HG03432 (cell line): ENCODE measurements around the gene DOK1.
"Not testable (repeated sequence)": the region's sequence is repeated elsewhere in the genome, so short reads cannot be mapped to it uniquely, and the experiment has no call there.

Experiments
- ATAC-seq: cut with Tn5 transposase; IDR thresholded peaks from one replicate; pipeline ENCODE4 v1.9.1; 2021; ENCODE audit warnings: mild to moderate bottlenecking, moderate library complexity; ENCODE audit not compliant: unreplicated experiment

The DOK1 gene

DNA sequence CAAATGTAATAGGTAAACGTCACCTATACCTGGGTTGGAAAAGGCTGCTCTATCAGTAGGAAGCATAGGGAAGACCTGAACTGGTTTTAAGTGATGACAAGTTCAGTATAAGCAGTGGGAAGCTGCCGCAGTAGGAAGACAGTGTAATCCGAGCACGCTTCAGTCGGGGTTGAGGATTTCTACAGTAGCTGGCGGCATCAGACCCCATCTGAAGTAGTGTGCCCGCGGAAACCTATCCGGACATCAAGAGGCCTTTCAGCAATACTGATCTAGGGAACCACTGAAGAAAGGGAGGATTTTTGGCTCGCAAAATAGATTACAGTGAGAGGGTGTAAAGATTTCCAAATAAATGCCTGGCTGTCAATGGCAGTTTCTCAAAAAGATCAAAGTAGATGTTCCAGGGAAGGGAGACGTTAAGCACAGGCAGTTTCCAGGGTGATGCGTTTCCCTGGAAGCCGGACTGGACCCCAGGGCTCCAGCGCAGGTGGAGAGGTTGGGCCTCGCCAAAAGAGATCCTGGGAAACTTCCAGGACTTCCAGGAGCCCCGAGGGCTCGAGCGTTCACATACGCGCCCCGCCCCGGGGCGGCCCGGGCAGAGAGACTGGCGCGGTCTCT lies 6.1 kb upstream of the DOK1 start:
- no peak for ATAC-seq

- peak; percentile 34 for ATAC-seq
These were observed 5.4 kb upstream of the DOK1 start for GRCh38 chr2:74548900-74549826.

DNA sequence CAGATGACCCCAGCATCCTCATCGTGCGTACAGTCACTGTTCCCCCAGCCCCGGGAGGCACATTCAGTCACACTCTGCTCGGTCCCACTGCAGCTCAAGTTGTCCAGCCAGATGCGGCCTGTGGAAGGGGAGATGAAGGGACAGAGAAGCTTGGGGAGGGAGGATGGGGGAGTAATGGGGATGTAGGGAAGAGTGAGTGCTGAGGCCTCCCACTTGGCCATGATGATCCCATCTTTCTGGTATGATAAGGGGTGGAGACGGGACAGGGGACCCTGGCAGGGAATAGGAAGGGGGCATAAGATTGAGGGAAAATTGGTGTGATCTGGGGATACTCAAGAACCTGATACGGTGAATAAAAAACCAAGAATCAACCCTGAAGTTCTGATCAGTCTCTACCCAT lies 4.3 kb upstream of the DOK1 start:
- ATAC-seq: no peak

DNA sequence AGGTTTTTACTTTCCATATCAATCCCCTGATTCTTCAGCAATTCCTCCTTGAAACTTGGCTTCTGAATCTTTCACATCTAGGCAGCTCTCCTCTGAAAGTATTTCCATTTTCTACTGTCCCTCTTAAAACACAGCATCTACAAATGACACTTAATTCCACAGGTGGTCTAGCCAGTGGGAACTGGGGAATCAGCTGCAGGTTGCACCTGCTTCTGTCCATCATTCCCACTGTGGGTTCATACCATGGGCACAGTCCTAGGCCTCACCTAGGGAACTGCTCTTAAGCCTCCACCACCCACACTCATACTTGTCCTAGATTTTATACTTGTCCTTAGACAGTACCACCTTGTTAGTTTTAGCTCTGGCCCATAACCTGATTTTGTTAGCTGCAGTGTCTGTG lies 3.0 kb upstream of the DOK1 start:
- ATAC-seq: no peak

DNA sequence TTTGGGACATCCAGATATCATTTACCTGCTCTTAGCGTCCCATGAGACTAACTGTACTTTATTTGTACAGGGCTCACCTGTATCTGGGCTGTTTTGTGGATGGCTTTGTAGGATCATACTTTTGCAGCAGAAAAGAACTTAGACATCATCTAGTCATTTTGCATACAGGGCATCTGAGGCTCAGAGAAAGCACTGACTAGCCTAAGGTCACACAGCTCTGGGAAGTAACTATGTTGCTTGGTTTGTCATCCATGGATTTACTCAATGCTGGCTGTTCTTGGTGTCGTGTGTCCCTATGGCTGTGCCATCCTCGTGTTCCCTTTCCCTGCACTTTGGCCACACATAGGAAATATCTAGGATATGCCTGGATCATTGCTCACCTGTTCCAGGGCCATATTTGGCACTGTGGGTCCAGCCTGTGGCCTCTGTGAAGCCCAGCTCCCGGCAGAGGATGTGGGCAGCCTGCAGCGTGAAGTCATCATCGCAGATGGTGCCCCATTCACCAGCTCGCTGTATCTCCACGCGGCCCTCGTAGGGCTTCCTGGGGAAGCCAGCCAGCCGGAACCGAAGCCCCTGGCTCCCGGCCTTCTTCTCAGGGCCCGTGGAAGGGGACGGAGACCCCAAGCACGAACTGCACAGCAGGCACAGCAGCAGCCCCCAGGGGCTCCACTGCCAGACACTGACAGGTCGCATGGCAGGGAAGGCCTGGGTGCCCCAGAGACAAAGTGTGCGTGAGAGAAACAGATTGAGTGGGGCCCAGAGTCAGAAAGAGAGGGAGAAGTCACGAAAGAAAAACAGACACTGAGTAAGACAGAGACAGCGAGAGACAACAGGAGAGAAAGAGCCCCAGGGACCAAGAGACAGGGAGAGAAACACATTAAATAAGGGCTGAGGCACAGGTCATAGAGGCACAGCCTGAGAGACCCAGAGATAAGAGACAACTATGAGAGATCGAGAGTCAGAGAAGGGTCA lies 2.3 kb upstream of the DOK1 start:
- ATAC-seq: peak; percentile 26

DNA sequence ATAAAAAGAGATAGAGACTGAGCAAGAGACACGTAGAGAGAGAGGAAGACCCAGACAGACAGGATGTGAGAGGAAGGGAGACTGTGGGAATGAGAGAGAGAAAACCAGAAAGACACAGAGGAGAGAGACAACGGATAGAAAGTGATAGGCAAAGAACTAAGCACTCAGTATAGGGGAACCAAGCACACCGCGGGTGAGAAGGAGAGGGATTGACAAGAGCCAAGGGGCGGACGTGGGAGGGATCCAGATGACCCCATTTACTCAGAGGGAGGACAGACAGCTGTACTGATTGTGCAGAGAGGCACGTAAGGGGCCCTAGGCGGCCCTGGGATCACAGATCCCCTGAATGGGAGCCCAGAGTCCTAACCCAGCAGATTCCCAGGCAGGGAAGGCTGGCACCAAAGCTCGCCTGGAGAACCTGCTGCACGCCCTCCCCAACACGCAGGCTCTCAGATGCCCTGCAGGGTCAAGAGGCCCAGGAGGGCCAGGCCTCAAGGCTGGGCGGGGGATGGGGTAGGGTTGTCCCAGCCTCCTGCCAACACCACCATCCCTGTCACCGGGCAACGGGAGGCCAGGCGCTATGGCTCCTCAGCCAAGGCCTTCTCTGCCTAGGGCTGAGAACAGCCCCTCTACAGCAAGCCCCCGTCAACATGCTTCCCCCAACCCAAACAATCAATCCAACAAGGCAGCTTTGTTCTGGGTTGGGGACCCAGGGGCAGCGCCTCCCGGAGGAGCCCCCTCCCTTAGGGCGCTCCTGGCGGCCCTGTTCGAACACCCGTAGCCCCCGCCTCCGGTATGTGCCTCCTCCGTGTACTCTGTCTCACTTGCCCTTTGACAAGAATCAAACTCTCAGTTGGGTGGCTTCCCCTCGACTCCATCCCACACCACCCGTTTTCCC lies 1.4 kb upstream of the DOK1 start:
- peak; percentile 16 for ATAC-seq

GRCh38 chr2:74554820-74555531 lies 456 bp downstream of the DOK1 start:
- ATAC-seq: peak; percentile 36

GRCh38 chr2:74555610-74556103 lies 1.1 kb downstream of the DOK1 start:
- ATAC-seq: no peak

DNA sequence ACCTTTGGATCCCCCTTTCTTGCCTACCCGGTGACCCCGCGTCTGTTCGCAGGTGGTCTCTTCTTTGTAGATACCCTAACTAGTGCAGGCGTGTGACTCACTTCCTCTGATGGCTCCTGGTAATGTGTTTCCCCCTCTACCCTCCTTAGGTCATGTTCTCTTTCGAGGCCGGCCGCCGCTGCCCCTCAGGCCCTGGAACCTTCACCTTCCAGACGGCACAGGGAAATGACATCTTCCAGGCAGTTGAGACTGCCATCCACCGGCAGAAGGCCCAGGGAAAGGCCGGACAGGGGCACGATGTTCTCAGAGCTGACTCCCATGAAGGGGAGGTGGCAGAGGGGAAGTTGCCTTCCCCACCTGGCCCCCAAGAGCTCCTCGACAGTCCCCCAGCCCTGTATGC lies 1.6 kb downstream of the DOK1 start:
- ATAC-seq: no peak

DNA sequence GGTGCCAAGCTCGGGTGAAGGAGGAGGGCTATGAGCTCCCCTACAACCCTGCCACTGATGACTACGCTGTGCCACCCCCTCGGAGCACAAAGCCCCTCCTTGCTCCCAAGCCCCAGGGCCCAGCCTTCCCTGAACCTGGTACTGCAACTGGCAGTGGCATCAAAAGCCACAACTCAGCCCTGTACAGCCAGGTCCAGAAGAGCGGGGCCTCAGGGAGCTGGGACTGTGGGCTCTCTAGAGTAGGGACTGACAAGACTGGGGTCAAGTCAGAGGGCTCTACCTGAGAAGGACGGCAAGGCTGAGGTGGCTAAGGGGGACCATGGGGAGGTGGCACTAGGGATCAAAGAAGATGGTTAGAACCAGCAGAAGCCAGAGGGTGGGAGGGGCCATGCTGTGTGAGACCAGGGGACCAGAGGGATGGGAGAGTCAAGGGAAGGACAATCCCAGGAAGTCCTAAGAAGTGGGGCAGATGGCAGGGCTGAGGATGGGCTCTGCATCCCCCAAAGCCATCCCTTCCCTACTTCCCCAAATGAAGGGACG lies 2.4 kb downstream of the DOK1 start:
- no peak for ATAC-seq

- no peak for ATAC-seq
These were observed 4.0 kb downstream of the DOK1 start for GRCh38 chr2:74558284-74559230.

DNA sequence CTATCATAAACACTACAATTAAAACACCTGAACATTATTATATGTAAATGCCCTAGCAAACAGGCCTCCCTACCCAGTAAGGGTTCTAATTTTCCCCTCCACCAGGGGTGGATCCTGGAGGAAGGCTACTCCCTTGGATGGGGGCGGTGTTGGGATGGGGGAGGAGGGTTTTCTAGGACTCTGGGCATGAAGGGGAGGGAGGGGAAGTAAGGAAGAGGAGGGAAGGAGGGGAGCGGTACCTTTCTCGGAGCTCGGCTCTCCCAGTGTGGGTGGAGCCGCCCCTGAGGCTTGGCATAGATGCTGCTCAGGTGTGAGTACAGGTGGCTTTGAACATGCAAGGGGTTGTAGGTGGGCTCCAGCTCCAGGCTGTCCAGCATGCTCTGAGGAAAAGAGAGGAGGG lies 5.4 kb downstream of the DOK1 start:
- no peak for ATAC-seq

- ATAC-seq: no peak
These were observed 6.1 kb downstream of the DOK1 start for GRCh38 chr2:74560591-74560990.

GRCh38 chr2:74561022-74561421 lies 6.5 kb downstream of the DOK1 start:
- not testable (repeated sequence) for ATAC-seq

GRCh38 chr2:74562126-74562775 lies 7.7 kb downstream of the DOK1 start:
- ATAC-seq: no peak

DNA sequence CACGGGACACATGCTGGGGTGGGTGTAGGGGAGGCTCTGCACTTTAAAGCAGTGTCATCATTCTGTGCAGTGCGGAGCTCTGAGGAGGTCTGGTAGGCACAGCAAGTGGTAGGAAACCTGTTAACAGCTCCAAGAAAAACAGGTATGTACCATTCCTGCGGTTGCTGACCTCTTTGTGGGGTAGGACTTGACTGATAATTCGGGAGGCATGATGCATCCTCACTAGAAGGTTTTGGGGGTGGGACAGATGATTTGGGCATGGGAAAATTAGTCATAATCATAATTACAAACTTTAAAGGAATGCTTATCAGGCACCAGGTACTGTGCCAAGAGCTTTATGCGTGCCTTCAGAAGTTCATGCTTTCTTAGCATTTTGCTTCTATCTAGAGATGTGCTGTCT lies 9.7 kb downstream of the DOK1 start:
- ATAC-seq: no peak

DNA sequence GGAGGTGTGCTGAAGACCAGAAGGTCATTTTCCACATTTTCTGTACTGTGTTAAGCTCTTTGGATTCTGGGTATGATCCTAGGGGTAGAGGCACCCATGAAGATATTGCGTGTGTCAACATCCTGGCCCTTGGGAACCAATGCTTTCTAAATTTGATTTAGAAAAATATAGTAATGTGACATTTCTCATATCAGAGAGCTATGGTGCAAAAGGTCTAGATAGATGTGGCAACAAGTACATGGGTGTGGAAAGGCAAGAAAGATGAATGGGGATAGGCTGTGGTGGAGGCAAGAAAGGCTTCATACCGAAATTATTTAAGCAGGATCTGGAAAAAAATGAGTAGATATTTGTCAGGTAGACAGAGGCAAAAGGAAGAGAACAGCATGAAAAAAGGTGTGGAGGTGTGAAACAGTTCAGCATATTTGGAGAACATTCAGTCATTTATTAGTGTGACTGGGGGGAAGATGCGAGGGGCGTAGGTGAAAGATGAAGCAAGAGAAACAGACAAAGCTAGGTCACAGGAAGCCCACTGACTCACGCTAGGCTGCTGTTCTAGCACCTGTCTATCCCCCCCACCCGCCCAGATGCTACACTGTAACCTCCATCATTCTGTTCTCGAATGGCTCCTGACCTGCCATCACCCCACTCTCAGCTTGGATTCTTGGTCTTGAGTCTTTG lies 11.7 kb downstream of the DOK1 start:
- peak; percentile 21 for ATAC-seq
